Stomach (tissue), 9 donors: Measurements from ENCODE around the gene RPS19. TPM values are rescaled to one million over a fixed set of nuclear protein-coding genes. Genes with fewer than 3 reads are reported as not detected.

Experiments used
- DNase-seq, 2 donors: peaks; one replicate each; pipeline versions ENCODE4 v3.0.0 to v3.0.0-alpha.2; 2013 to 2019
- H3K27ac ChIP-seq, 5 donors: fragments of 200-600 bp in 4 of 5; sonication (generic) in 4 of 5; one replicate each; pipeline ENCODE4 v1.5.1; 2013 to 2019; ENCODE audit warnings: mild to moderate bottlenecking in 1 of 5, moderate library complexity in 1 of 5
- H3K27me3 ChIP-seq, 3 donors: fragments of 200-600 bp; sonication (generic); one replicate each; pipeline ENCODE4 v1.5.1; 2017 to 2019; ENCODE audit warnings: mixed run types in 1 of 3
- H3K36me3 ChIP-seq, 4 donors: fragments of 200-600 bp; sonication (generic); 1 replicate in 3 of 4; 2 replicates in 1 of 4; pipeline ENCODE4 v1.5.1; 2016 to 2019
- H3K4me1 ChIP-seq, 4 donors: fragments of 200-600 bp; sonication (generic); one replicate each; pipeline ENCODE4 v1.5.1; 2016 to 2019
- H3K4me3 ChIP-seq, 4 donors: fragments of 200-600 bp; sonication (generic) in 3 of 4; one replicate each; pipeline ENCODE4 v1.5.1; 2016 to 2019; ENCODE audit warnings: mild to moderate bottlenecking in 1 of 4
- H3K9me3 ChIP-seq, 4 donors: fragments of 200-600 bp; sonication (generic); one replicate each; pipeline ENCODE4 v1.5.1; 2016 to 2019
- CTCF ChIP-seq, 7 experiments: fragments of 450-650 bp in 4 of 7; fragments of 200-600 bp in 3 of 7; sonication (generic) in 3 of 7; IDR thresholded peaks; one replicate each; pipeline ENCODE4 v1.5.1; 2016 to 2019; ENCODE audit warnings: antibody characterized with exemption in 7 of 7, control low read depth in 2 of 7, mild to moderate bottlenecking in 1 of 7
- EP300 ChIP-seq: sonication (generic); formaldehyde crosslinking; IDR thresholded peaks from one replicate; pipeline ENCODE4 v1.6.1; 2017; ENCODE audit warnings: antibody characterized with exemption
- POLR2A ChIP-seq, 4 donors: fragments of 450-650 bp; IDR thresholded peaks; one replicate each; pipeline ENCODE4 v1.6.1; 2016; ENCODE audit warnings: antibody characterized with exemption in 4 of 4, control low read depth in 2 of 4, mild to moderate bottlenecking in 1 of 4, moderate library complexity in 1 of 4
- POLR2AphosphoS5 ChIP-seq, 3 donors: sonication (generic); formaldehyde crosslinking; IDR thresholded peaks; one replicate each; pipeline ENCODE4 v1.6.1; 2016; ENCODE audit warnings: antibody characterized with exemption in 3 of 3
- WGBS, 5 donors: extraction: QIAGEN DNeasy Blood & Tissue Kit in 3 of 5; methylation state at CpG; one replicate each; pipeline versions ENCODE4 v1.1.5 to v1.1.7; 2013 to 2018; 5-methylcytosine and 5-hydroxymethylcytosine counted together
- intact Hi-C: fragments of 100-400 bp; cut with DNase I; formaldehyde crosslinking; loops from one replicate; pipeline ENCODE4 v1.15.1; 2023; ENCODE audit warnings: low total_unique reads
- polyA plus RNA-seq, 3 donors: library from polyadenylated mRNA; stranded (reverse); fragments of 200-250 nt; gene quantifications; one replicate each; pipeline ENCODE4 v1.2.3, GENCODE V29; 2013
- total RNA-seq, 5 donors: library from RNA; depleted of rRNA; stranded (reverse); fragments of >200 nt; gene quantifications; one replicate each; pipeline versions ENCODE4 v1.1.0 to v1.2.3, GENCODE V29; 2014 to 2016
- donor health status: healthy with polysubstance abuse.
- donor health status: Bipolar disorder and iron deficiency.
- donor health status: healthy.

Gene RPS19
- total and polyA plus RNA-seq, 8 donors: 394 to 4,242 (median 1,438) TPM

- TF ChIP-seq CTCF (IDR thresholded peaks at IDR 0.05): no peak
- no peak for TF ChIP-seq POLR2A (IDR thresholded peaks at IDR 0.05)
- no peak for TF ChIP-seq POLR2AphosphoS5 (IDR thresholded peaks at IDR 0.05)
- TF ChIP-seq EP300: no peak
- intact Hi-C loops: no loop called here
- H3K27ac ChIP-seq: peak overlapping the region in 3 of 5 donors; percentile 71 to 80 (median 75)
- 83 to 88% (median 86%) methylated on average over 11 to 12 of the region's 12 CpGs for WGBS, 5 donors
- peaks cover 33 to 51% (median 42%) of the 10 kb centered on the region in 4 donors for H3K4me1 ChIP-seq
- H3K9me3 ChIP-seq: no peaks in the 10 kb centered on the region
- H3K4me3 ChIP-seq: no peak overlapping the region
- H3K27me3 ChIP-seq: no peaks in the 10 kb centered on the region
- DNase-seq: no peak
- H3K36me3 ChIP-seq: peaks cover 33 to 58% (median 51%) of the 10 kb centered on the region in 4 donors
Measured at GRCh38 chr19:41888926-41889325, 28.9 kb downstream of the RPS19 start.

- WGBS, 5 donors: 80 to 92% (median 87%) methylated on average over 8 of the region's 8 CpGs
- Histone ChIP-seq H3K4me3 (no peak overlapping the region), H3K4me1 (peaks cover 29 to 45% (median 35%) of the 10 kb centered on the region in 4 donors), H3K36me3 (peaks cover 42 to 68% (median 61%) of the 10 kb centered on the region in 4 donors), H3K27me3 (no peaks in the 10 kb centered on the region), H3K27ac (no peak overlapping the region), H3K9me3 (no peaks in the 10 kb centered on the region)
- no peak for TF ChIP-seq POLR2AphosphoS5 (IDR thresholded peaks at IDR 0.05)
- TF ChIP-seq EP300: no peak
- no peak for TF ChIP-seq CTCF (IDR thresholded peaks at IDR 0.05)
- TF ChIP-seq POLR2A (IDR thresholded peaks at IDR 0.05): no peak
- intact Hi-C loops: no loop called here
- DNase-seq: no peak
Measured at GRCh38 chr19:41889896-41890295, 29.8 kb downstream of the RPS19 start.

- intact Hi-C loops: no loop called here
- no peak overlapping the region for H3K27ac ChIP-seq
Measured at GRCh38 chr19:41890936-41891335, 30.9 kb downstream of the RPS19 start.

GRCh38 chr19:41892173-41892902 lies 32.3 kb downstream of the RPS19 start:
- Histone ChIP-seq H3K36me3 (peaks cover 58 to 92% (median 86%) of the 10 kb centered on the region in 4 donors), H3K9me3 (no peaks in the 10 kb centered on the region), H3K4me3 (no peak overlapping the region), H3K27me3 (no peaks in the 10 kb centered on the region), H3K27ac (no peak overlapping the region), H3K4me1 (peaks cover 7 to 21% (median 11%) of the 10 kb centered on the region in 4 donors)
- intact Hi-C loops: no loop called here
- TF ChIP-seq CTCF (IDR thresholded peaks at IDR 0.05) (no peak), EP300 (no peak), POLR2A (IDR thresholded peaks at IDR 0.05) (no peak), POLR2AphosphoS5 (IDR thresholded peaks at IDR 0.05) (no peak)
- no peak for DNase-seq
- 83 to 93% (median 87%) methylated on average over 15 to 34 of the region's 34 CpGs for WGBS, 5 donors

More at GRCh38 chr19:41890936-41891335, 30.9 kb downstream of the RPS19 start:
- Histone ChIP-seq H3K36me3 (peaks cover 52 to 78% (median 72%) of the 10 kb centered on the region in 4 donors), H3K4me3 (no peak overlapping the region), H3K9me3 (no peaks in the 10 kb centered on the region), H3K27me3 (no peaks in the 10 kb centered on the region), H3K4me1 (peaks cover 19 to 35% (median 25%) of the 10 kb centered on the region in 4 donors)
- WGBS, 5 donors: 91 to 97% (median 92%) methylated on average over 4 of the region's 4 CpGs
- no peak for DNase-seq
- TF ChIP-seq EP300: no peak
- TF ChIP-seq POLR2AphosphoS5 (IDR thresholded peaks at IDR 0.05): no peak
- TF ChIP-seq POLR2A (IDR thresholded peaks at IDR 0.05): no peak
- no peak for TF ChIP-seq CTCF (IDR thresholded peaks at IDR 0.05)
